Measurements from ENCODE around the gene CDH4.

Gene CDH4

GRCh38 chr20:61251529-61252393 lies at the start of gene CDH4:
Gene CDH4, plus strand, starts transcription at chr20:61252261.
- no peak for DNase-seq

- DNase-seq, result no peak
Measured at GRCh38 chr20:61203320-61203719, 48.7 kb upstream of the CDH4 start.

GRCh38 chr20:61204206-61204605 lies 47.9 kb upstream of the CDH4 start:
- no peak for DNase-seq

- DNase-seq, result no peak
Measured at GRCh38 chr20:61205769-61206168, 46.3 kb upstream of the CDH4 start.

GRCh38 chr20:61210862-61211261 lies 41.2 kb upstream of the CDH4 start:
- DNase-seq, result no peak

GRCh38 chr20:61217848-61218247 lies 34.2 kb upstream of the CDH4 start:
- no peak for DNase-seq

GRCh38 chr20:61219021-61219431 lies 33.0 kb upstream of the CDH4 start:
- DNase-seq, result no peak

GRCh38 chr20:61220131-61220530 lies 31.9 kb upstream of the CDH4 start:
- no peak for DNase-seq

- no peak for DNase-seq
Measured at GRCh38 chr20:61220626-61221325, 31.3 kb upstream of the CDH4 start.

- no peak for DNase-seq
Measured at GRCh38 chr20:61222699-61223098, 29.4 kb upstream of the CDH4 start.

- DNase-seq, result no peak
Measured at GRCh38 chr20:61223121-61223520, 28.9 kb upstream of the CDH4 start.

- no peak for DNase-seq
Measured at GRCh38 chr20:61230166-61230565, 21.9 kb upstream of the CDH4 start.

GRCh38 chr20:61233590-61233989 lies 18.5 kb upstream of the CDH4 start:
- no peak for DNase-seq

GRCh38 chr20:61234224-61234890 lies 17.7 kb upstream of the CDH4 start:
- DNase-seq, result no peak

- no peak for DNase-seq
Measured at GRCh38 chr20:61236713-61237112, 15.3 kb upstream of the CDH4 start.

GRCh38 chr20:61238813-61239212 lies 13.2 kb upstream of the CDH4 start:
- DNase-seq, result no peak

- no peak for DNase-seq
Measured at GRCh38 chr20:61240814-61241213, 11.2 kb upstream of the CDH4 start.

GRCh38 chr20:61244213-61244612 lies 7.8 kb upstream of the CDH4 start:
- DNase-seq, result no peak

GRCh38 chr20:61246269-61246668 lies 5.8 kb upstream of the CDH4 start:
- no peak for DNase-seq

GRCh38 chr20:61249626-61250025 lies 2.4 kb upstream of the CDH4 start:
- DNase-seq, result no peak

GRCh38 chr20:61252601-61253263 lies 671 bp downstream of the CDH4 start:
- DNase-seq, result no peak

GRCh38 chr20:61253264-61253639 lies 1.2 kb downstream of the CDH4 start:
- no peak for DNase-seq
